Measurements from ENCODE around the gene DRD5. TPM values are rescaled to one million over a fixed set of nuclear protein-coding genes. Genes with fewer than 3 reads are reported as not detected.
"Not testable (repeated sequence)": the region's sequence is repeated elsewhere in the genome, so short reads cannot be mapped to it uniquely, and the experiment has no call there.

The DRD5 gene
- not detected for total RNA-seq (2021; fragmentation: NEBNext Ultra II Directional; extraction: Animal tissue kit (Norgen Biotek cat#: 25700))
- long read RNA-seq: 0 reads

DNA sequence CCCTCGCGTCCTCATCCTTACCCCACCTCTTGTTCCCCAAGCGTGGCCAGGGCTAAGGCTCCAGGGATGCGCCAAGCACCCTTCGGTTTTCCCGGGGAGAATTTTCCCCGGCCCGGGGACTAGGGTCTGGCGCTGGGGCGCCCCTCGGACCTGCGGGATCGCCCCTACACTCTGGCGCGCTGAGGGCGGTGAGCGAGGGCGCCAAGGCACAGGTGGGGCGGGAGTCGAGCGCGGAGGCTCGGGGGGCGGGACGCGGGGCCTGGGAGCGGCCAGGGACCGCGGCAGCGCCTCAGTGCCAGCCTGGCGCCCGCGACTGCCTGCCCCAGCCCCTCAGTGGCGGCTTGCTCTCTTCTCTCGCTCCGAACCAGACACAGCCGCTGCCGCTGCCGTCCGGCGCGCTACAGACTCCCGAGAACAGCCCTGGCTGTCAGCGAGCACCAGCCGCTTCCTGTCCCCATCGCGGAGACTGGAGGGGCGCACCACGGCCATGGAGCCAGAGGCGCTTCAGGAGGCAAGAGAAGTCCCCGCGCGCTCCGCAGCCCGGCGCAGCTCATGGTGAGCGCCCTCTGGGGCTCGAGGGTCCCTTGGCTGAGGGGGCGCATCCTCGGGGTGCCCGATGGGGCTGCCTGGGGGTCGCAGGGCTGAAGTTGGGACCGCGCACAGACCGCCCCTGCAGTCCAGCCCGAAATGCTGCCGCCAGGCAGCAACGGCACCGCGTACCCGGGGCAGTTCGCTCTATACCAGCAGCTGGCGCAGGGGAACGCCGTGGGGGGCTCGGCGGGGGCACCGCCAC, at the start of gene DRD5:
DRD5 (plus strand) TSS at position 292 of the 793 bp plus-strand sequence; CDS start at position 688, 396 bp downstream.
- no peak for TF ChIP-seq CTCF (IDR thresholded peaks at IDR 0.05)
- DNase-seq: no peak
- peaks cover 43% of the 10 kb centered on the region for H3K9me3 Mint-ChIP-seq
- no peak within 1 kb of the TSS for H3K27ac Mint-ChIP-seq
- H3K4me3 Mint-ChIP-seq: no peak within 1 kb of the TSS
- peaks cover 7% of the 10 kb centered on the region for H3K36me3 Mint-ChIP-seq (ENCODE audit: low read depth)
- no peaks in the 10 kb centered on the region for H3K4me1 Mint-ChIP-seq (ENCODE audit: low read depth)
- H3K27me3 Mint-ChIP-seq (ENCODE audit: insufficient read depth): peaks cover 3% of the 10 kb centered on the region

DNA sequence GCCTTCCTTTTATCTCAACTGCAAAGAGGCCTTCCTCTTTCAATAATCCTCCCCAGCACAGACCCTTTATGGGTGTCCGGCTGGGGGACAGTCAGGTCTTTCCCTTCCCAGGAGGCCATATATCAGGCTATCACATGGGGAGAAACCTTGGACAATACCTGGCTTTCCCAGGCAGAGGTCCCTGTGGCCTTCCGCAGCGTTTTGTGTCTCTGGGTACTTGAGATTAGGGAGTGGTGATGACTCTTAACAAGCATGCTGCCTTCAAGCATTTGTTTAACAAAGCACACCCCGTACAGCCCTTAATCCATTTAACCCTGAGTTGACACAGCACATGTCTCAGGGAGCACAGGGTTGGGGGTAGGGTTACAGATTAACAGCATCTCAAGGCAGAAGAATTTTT, 49.2 kb upstream of the DRD5 start:
- not testable (repeated sequence) for H3K27me3 Mint-ChIP-seq (ENCODE audit: insufficient read depth); H3K4me1 Mint-ChIP-seq (ENCODE audit: low read depth); DNase-seq; H3K36me3 Mint-ChIP-seq (ENCODE audit: low read depth); H3K27ac Mint-ChIP-seq; H3K4me3 Mint-ChIP-seq
- peaks cover 36% of the 10 kb centered on the region for H3K9me3 Mint-ChIP-seq

DNA sequence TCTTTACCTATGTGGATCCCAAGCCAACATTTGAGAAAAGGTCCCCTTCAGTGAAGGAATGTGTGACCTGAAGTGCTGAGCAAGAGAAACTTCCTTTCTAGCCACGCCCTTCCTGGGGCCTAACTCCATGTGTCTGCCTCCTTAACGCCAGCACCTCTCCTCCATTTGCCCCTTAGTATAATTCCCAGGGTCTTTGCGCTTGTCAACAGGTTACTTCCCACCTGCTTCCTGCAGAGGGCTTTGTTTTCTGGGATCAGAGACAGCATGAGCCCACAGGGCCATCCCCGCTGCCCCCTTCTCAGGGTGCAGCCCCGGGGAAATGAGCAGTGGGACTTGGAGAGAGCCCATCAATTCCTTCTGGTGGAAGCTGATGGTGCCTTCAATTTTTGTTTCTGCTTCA, 45.9 kb upstream of the DRD5 start:
- TF ChIP-seq CTCF (IDR thresholded peaks at IDR 0.05): no peak
- Mint-ChIP-seq H3K9me3 (peaks cover 19% of the 10 kb centered on the region), H3K27me3 (ENCODE audit: insufficient read depth) (no peaks in the 10 kb centered on the region), H3K27ac (no peak overlapping the region), H3K36me3 (ENCODE audit: low read depth) (no peaks in the 10 kb centered on the region; the same call in 1 of the 2 replicates), H3K4me3 (no peak overlapping the region), H3K4me1 (ENCODE audit: low read depth) (no peaks in the 10 kb centered on the region)
- DNase-seq: no peak

GRCh38 chr4:9737280-9737679, 44.2 kb upstream of the DRD5 start:
- H3K27me3 Mint-ChIP-seq (ENCODE audit: insufficient read depth); H3K36me3 Mint-ChIP-seq (ENCODE audit: low read depth); DNase-seq; H3K4me3 Mint-ChIP-seq; H3K4me1 Mint-ChIP-seq (ENCODE audit: low read depth); H3K27ac Mint-ChIP-seq: not testable (repeated sequence)
- H3K9me3 Mint-ChIP-seq: peaks cover 14% of the 10 kb centered on the region

DNA sequence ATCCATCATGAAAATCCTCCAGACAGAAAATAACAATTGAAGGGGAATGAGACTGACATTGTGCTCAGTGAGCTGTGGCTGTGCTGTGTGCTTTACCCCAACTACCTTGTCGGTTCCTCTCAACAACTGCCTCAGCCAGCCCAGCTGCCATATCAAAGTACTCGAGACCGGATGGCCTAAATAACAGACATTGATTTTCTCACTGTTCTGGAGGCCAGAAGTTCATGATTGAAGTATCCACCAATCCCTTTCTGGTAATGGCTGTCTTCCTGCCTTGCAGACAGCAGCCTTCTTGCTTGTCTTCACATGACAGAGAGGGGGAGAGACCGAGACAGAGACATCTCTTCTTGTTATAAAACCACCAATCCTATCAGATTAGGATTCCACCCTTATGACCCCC, 37.6 kb upstream of the DRD5 start:
- H3K27me3 Mint-ChIP-seq (ENCODE audit: insufficient read depth); DNase-seq; H3K4me1 Mint-ChIP-seq (ENCODE audit: low read depth); H3K27ac Mint-ChIP-seq; H3K4me3 Mint-ChIP-seq: not testable (repeated sequence)
- peaks cover 52% of the 10 kb centered on the region for H3K9me3 Mint-ChIP-seq
- H3K36me3 Mint-ChIP-seq (ENCODE audit: low read depth): peaks cover 12% of the 10 kb centered on the region

- no peaks in the 10 kb centered on the region for H3K4me1 Mint-ChIP-seq (ENCODE audit: low read depth)
- no peak overlapping the region for H3K27ac Mint-ChIP-seq
- DNase-seq: no peak
- no peak overlapping the region for H3K4me3 Mint-ChIP-seq
- peaks cover 50% of the 10 kb centered on the region for H3K9me3 Mint-ChIP-seq
- TF ChIP-seq CTCF (IDR thresholded peaks at IDR 0.05): no peak
- H3K27me3 Mint-ChIP-seq (ENCODE audit: insufficient read depth): peaks cover 4% of the 10 kb centered on the region; the same call in 1 of the 2 replicates
- peaks cover 12% of the 10 kb centered on the region for H3K36me3 Mint-ChIP-seq (ENCODE audit: low read depth)
Measured at GRCh38 chr4:9745782-9746181, 35.7 kb upstream of the DRD5 start.

DNA sequence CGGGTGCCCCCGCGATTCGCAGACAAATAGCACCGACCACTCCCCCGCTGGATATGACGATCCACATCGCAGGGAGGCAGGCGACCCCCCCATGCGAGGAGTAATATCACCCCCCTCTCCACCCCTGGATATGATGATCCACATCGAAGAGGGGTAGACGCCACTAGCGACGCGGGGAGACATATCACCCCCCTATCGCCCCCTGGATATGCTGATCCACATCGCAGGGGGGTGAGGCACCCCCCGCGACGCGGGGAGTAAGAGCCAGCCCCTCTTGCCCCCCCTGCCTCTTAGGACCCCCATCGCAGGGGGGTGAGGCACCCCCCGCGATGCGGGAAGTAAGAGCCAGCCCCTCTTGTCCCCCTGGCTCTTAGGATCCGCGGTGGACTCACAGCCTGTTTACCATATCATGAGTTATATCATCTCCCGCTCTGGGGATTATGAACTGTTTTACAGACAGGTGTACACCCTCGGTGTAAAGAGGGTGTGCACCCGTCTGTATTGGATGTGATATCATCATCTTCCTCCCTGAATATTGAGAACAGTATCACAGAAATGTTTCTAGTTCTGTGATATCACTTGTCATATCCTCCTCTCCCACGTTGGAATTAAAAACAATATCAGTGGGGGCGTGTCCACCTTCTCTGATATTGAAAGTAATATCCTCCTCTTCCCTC, 22.7 kb upstream of the DRD5 start:
- no peak for TF ChIP-seq CTCF (IDR thresholded peaks at IDR 0.05)
- Mint-ChIP-seq H3K36me3 (ENCODE audit: low read depth) (no peaks in the 10 kb centered on the region), H3K4me1 (ENCODE audit: low read depth) (no peaks in the 10 kb centered on the region), H3K9me3 (peaks cover 12% of the 10 kb centered on the region; the same call in 1 of the 2 replicates), H3K4me3 (no peak overlapping the region), H3K27me3 (ENCODE audit: insufficient read depth) (no peaks in the 10 kb centered on the region), H3K27ac (no peak overlapping the region)
- DNase-seq: no peak

All from HFFc6 (cell line).